Osteocyte (in vitro differentiated cells): ENCODE data around the gene TXNIP. TPM values are rescaled to one million over a fixed set of nuclear protein-coding genes. Genes with fewer than 3 reads are reported as not detected.

Experiments
- DNase-seq: peaks from one replicate; pipeline ENCODE4 v3.0.0; 2021; ENCODE audit warnings: mixed read lengths; ENCODE audit not compliant: unreplicated experiment; ENCODE audit errors: extremely low spot score
- H3K27ac Mint-ChIP-seq: one replicate; pipeline ENCODE4 v1.8.0; 2021; ENCODE audit warnings: mild to moderate bottlenecking, mixed read lengths; ENCODE audit not compliant: unreplicated experiment
- H3K27me3 Mint-ChIP-seq: one replicate; pipeline ENCODE4 v1.8.0; 2021; ENCODE audit warnings: mixed read lengths; ENCODE audit not compliant: unreplicated experiment
- H3K36me3 Mint-ChIP-seq: one replicate; pipeline ENCODE4 v1.8.0; 2021; ENCODE audit warnings: mixed read lengths; ENCODE audit not compliant: unreplicated experiment
- H3K4me1 Mint-ChIP-seq: one replicate; pipeline ENCODE4 v1.8.0; 2021; ENCODE audit warnings: mixed read lengths; ENCODE audit not compliant: unreplicated experiment
- H3K4me3 Mint-ChIP-seq: one replicate; pipeline ENCODE4 v1.8.0; 2021; ENCODE audit warnings: mild to moderate bottlenecking, moderate library complexity, mixed read lengths; ENCODE audit not compliant: unreplicated experiment
- H3K9me3 Mint-ChIP-seq: one replicate; pipeline ENCODE4 v1.8.0; 2021; ENCODE audit warnings: mixed read lengths; ENCODE audit not compliant: unreplicated experiment
- total RNA-seq: library from RNA; stranded (reverse); gene quantifications from 2 replicates; pipeline ENCODE4 v1.2.1, GENCODE V29; 2021
- TF ChIP-seq, protein P1 (sequence below): fragments of 200-600 bp; sonication (generic); IDR thresholded peaks from 2 replicates; pipeline ENCODE4 v1.5.0; 2021; ENCODE audit warnings: antibody characterized with exemption, mild to moderate bottlenecking, moderate library complexity

The TXNIP gene
- total RNA-seq, 1 donor from 2014 or later = 246 TPM

DNA sequence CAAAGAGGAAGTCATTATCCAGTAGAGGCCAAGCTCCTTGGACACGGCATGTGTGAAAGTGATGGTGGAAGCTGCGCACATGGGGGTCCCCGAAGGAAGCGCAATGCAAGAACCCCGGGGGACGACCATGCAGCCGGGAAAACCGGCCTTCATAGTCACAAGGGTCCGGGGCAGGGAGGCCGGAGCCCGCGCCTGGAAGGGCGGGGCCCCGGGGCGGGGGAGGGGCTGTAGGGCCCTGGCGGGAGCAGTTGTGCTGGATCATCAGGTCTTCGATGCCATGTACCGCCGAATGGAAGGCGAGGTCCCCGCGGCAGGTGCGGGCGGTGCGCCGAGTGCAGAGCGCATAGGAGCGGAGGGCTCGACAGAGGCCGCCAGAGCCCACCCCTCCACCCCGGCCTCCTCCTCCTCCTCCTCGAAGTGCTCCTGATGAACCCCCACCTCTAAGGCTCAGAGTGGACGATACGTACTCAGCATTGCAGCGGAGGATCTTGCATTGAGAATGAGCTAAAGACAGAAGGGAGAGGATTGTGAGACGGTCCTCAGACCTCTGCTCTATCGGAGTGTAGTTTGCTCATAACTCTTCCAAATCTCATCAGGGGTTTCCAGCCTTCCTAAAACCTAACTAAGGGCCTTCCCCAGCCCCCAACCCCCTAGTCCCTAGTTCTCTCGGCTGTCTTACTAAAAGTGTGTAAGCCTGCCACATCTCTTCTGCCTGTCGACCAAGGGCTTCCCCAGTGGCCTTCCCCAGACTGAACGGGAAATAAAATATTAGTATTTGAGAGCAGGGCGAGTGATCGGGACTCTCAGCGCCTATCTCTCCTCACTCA is 23.1 kb upstream of the TXNIP start:
- no peaks in the 10 kb centered on the region for H3K36me3 Mint-ChIP-seq
- peaks cover 8% of the 10 kb centered on the region for H3K4me1 Mint-ChIP-seq
- H3K4me3 Mint-ChIP-seq = peak overlapping the region; percentile 3
- DNase-seq = no peak
- TF ChIP-seq, protein P1, sequence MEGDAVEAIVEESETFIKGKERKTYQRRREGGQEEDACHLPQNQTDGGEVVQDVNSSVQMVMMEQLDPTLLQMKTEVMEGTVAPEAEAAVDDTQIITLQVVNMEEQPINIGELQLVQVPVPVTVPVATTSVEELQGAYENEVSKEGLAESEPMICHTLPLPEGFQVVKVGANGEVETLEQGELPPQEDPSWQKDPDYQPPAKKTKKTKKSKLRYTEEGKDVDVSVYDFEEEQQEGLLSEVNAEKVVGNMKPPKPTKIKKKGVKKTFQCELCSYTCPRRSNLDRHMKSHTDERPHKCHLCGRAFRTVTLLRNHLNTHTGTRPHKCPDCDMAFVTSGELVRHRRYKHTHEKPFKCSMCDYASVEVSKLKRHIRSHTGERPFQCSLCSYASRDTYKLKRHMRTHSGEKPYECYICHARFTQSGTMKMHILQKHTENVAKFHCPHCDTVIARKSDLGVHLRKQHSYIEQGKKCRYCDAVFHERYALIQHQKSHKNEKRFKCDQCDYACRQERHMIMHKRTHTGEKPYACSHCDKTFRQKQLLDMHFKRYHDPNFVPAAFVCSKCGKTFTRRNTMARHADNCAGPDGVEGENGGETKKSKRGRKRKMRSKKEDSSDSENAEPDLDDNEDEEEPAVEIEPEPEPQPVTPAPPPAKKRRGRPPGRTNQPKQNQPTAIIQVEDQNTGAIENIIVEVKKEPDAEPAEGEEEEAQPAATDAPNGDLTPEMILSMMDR = no peak
- H3K9me3 Mint-ChIP-seq = no peaks in the 10 kb centered on the region
- peaks cover 69% of the 10 kb centered on the region for H3K27me3 Mint-ChIP-seq
- no peak overlapping the region for H3K27ac Mint-ChIP-seq

DNA sequence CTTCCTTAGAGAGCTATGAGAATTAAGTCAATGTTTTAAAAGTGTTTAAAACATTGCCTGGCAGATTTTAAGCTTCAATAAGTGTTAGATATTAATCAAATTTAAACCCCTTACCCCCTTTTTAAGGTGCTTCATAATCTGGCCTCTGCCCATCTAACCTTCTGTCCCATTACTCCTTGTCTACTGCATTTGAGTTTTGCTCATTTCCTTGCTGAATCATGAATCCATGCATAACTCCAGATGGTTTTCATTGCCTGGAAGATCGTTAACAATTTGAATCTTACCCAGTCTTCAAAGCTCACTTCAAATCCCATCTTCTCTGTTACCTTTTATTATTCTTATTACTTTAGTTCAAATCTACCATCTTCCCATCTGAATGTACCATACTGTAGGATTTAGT is 20.5 kb upstream of the TXNIP start:
- H3K27ac Mint-ChIP-seq = no peak overlapping the region
- DNase-seq = no peak
- H3K36me3 Mint-ChIP-seq = no peaks in the 10 kb centered on the region
- H3K4me3 Mint-ChIP-seq = no peak overlapping the region
- peaks cover 13% of the 10 kb centered on the region for H3K4me1 Mint-ChIP-seq
- H3K9me3 Mint-ChIP-seq = no peaks in the 10 kb centered on the region
- H3K27me3 Mint-ChIP-seq = peaks cover 52% of the 10 kb centered on the region
- TF ChIP-seq, protein P1 = no peak

DNA sequence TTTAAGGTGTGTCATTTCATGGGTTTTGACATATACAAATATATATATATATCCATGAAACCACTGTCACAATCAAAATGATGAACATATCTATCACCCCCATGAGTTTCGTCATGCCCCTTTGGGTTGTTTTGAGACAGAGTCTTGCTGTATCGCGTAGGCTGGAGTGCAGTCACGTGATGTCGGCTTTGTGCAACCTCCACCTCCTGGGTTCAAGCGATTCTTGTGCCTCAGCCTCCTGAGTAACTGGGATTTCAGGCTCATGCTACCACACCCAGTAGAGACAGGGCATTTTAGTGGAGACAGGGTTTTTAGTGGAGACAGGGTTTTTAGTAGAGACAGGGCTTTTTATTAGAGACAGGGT is 17.2 kb upstream of the TXNIP start:
- Mint-ChIP-seq H3K27ac (peak overlapping the region; percentile 8), H3K9me3 (no peaks in the 10 kb centered on the region), H3K4me3 (no peak overlapping the region), H3K36me3 (no peaks in the 10 kb centered on the region), H3K27me3 (peaks cover 23% of the 10 kb centered on the region), H3K4me1 (peaks cover 5% of the 10 kb centered on the region)
- TF ChIP-seq, protein P1 = no peak
- no peak for DNase-seq

DNA sequence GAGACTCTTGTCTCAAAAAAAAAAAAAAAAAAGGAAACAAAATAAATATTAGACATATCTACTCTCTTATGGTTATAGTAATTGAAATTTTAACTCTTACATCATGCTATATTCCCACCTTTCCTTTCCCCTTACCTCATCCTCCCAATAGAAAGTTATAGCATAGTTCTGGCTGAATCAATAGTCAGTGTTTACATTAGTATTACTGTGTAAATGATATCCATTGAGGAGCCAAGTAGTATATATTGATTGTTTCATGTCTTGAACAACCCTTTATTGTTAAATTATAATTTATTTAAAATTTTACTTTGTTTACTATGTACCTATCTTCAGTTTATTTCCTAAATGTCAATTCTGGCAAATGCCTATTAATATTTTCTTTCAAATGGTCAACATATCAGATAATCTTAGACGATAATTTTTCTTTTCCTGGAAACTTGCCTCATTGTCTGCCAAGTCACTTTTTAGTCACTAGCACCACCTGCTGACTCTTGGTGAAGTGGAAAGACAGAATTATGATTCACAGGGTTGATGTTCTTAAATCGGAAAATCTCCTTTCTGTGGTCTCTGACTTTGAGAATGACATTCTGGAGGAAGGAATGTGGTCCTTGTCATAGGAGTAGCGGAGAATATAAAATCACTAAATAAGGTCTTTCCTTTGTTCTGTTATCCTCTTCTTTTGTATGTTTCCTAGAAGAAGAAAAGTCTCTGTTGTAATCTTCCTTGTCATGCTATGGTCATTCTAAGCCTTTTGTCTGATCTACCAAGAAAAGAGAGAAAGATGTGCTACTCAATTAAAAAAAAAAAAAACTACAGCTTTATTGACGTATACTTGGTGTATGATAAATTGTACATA is 16.6 kb upstream of the TXNIP start:
- TF ChIP-seq, protein P1 = peak; percentile 87
- no peaks in the 10 kb centered on the region for H3K9me3 Mint-ChIP-seq
- peaks cover 17% of the 10 kb centered on the region for H3K27me3 Mint-ChIP-seq
- no peaks in the 10 kb centered on the region for H3K36me3 Mint-ChIP-seq
- peak overlapping the region; percentile 8 for H3K27ac Mint-ChIP-seq
- no peak overlapping the region for H3K4me3 Mint-ChIP-seq
- peaks cover 5% of the 10 kb centered on the region for H3K4me1 Mint-ChIP-seq
- no peak for DNase-seq
